H9 (cell line): ENCODE results near the gene PAQR4. TPM values are rescaled to one million over a fixed set of nuclear protein-coding genes. Genes with fewer than 3 reads are reported as not detected.

Experiments
- DNase-seq: peaks from one replicate; pipeline ENCODE4 v3.0.0-alpha.2; 2017
- H2AFZ ChIP-seq: one replicate; pipeline ENCODE4 v1.6.1; 2013; ENCODE audit warnings: mild to moderate bottlenecking, low read length, control low read depth, moderate library complexity
- H2AK5ac ChIP-seq: 2 replicates; pipeline ENCODE4 v1.6.1; 2013; ENCODE audit warnings: low read length, control low read depth, mixed read lengths; ENCODE audit not compliant: insufficient read length
- H2BK120ac ChIP-seq: one replicate; pipeline ENCODE4 v1.6.1; 2013; ENCODE audit warnings: low read depth, mild to moderate bottlenecking, low read length, control low read depth, inconsistent platforms; ENCODE audit not compliant: poor library complexity, severe bottlenecking
- H2BK12ac ChIP-seq: 2 replicates; pipeline ENCODE4 v1.6.1; 2013; ENCODE audit warnings: low read length, control low read depth, mixed read lengths, low read depth; ENCODE audit not compliant: insufficient read length
- H2BK15ac ChIP-seq: 2 replicates; pipeline ENCODE4 v1.6.1; 2013; ENCODE audit warnings: low read depth, low read length, control low read depth
- H2BK20ac ChIP-seq: one replicate; pipeline ENCODE4 v1.6.1; 2013; ENCODE audit warnings: low read depth, mild to moderate bottlenecking, low read length, control low read depth, inconsistent platforms; ENCODE audit not compliant: poor library complexity, severe bottlenecking
- H2BK5ac ChIP-seq: 2 replicates; pipeline ENCODE4 v1.6.1; 2013; ENCODE audit warnings: low read length, control low read depth, mixed read lengths; ENCODE audit not compliant: insufficient read length
- H3K14ac ChIP-seq: 2 replicates; pipeline ENCODE4 v1.6.1; 2013; ENCODE audit warnings: low read length, control low read depth; ENCODE audit not compliant: insufficient read depth
- H3K18ac ChIP-seq: 2 replicates; pipeline ENCODE4 v1.6.1; 2013; ENCODE audit warnings: low read depth, mild to moderate bottlenecking, mixed read lengths, low read length, control low read depth; ENCODE audit not compliant: insufficient read length
- H3K23ac ChIP-seq: 2 replicates; pipeline ENCODE4 v1.6.1; 2013; ENCODE audit warnings: low read length, control low read depth, mixed read lengths, low read depth; ENCODE audit not compliant: insufficient read length
- H3K23me2 ChIP-seq: 2 replicates; pipeline ENCODE4 v1.6.1; 2013; ENCODE audit warnings: low read depth, mild to moderate bottlenecking, mixed read lengths, low read length, control low read depth; ENCODE audit not compliant: insufficient read length, poor library complexity, severe bottlenecking
- H3K27ac ChIP-seq: 2 replicates; pipeline ENCODE4 v1.5.1; 2013; ENCODE audit warnings: low read length, control low read depth, mixed read lengths, low read depth; ENCODE audit not compliant: insufficient read length
- H3K27me3 ChIP-seq: 2 replicates; pipeline ENCODE4 v1.6.1; 2013; ENCODE audit warnings: low read length, control low read depth, inconsistent platforms; ENCODE audit not compliant: insufficient read depth
- H3K4ac ChIP-seq: 2 replicates; pipeline ENCODE4 v1.6.1; 2013; ENCODE audit warnings: low read depth, mild to moderate bottlenecking, control low read depth, inconsistent platforms, low read length, moderate library complexity
- H3K4me1 ChIP-seq: 2 replicates; pipeline ENCODE4 v1.6.1; 2013; ENCODE audit warnings: low read length, control low read depth, inconsistent platforms; ENCODE audit not compliant: insufficient read depth
- H3K4me2 ChIP-seq: 2 replicates; pipeline ENCODE4 v1.6.1; 2013; ENCODE audit warnings: low read length, control low read depth, mixed read lengths; ENCODE audit not compliant: insufficient read length, insufficient read depth
- H3K56ac ChIP-seq: 2 replicates; pipeline ENCODE4 v1.6.1; 2013; ENCODE audit warnings: low read depth, mild to moderate bottlenecking, mixed read lengths, low read length, control low read depth; ENCODE audit not compliant: insufficient read length
- H3K79me1 ChIP-seq: 2 replicates; pipeline ENCODE4 v1.6.1; 2013; ENCODE audit warnings: low read depth, mild to moderate bottlenecking, moderate library complexity, low read length, control low read depth, inconsistent platforms; ENCODE audit not compliant: insufficient read depth, poor library complexity, severe bottlenecking
- H3K79me2 ChIP-seq: 2 replicates; pipeline ENCODE4 v1.6.1; 2013; ENCODE audit warnings: low read length, control low read depth, inconsistent platforms; ENCODE audit not compliant: insufficient read depth
- H3K9ac ChIP-seq: 2 replicates; pipeline ENCODE4 v1.6.1; 2013; ENCODE audit warnings: low read length, control low read depth, mixed read lengths; ENCODE audit not compliant: insufficient read length; ENCODE audit errors: extremely low read depth
- H3K9me3 ChIP-seq: one replicate; pipeline ENCODE4 v1.6.1; 2013; ENCODE audit warnings: low read depth, low read length, inconsistent platforms; ENCODE audit not compliant: control insufficient read depth
- H3T11ph ChIP-seq: one replicate; pipeline ENCODE4 v1.6.1; 2013; ENCODE audit warnings: mild to moderate bottlenecking, low read length, control low read depth, inconsistent platforms
- H4K20me1 ChIP-seq: one replicate; pipeline ENCODE4 v1.6.1; 2013; ENCODE audit not compliant: control insufficient read depth, insufficient read length, insufficient read depth
- H4K5ac ChIP-seq: 2 replicates; pipeline ENCODE4 v1.6.1; 2013; ENCODE audit warnings: low read depth, mild to moderate bottlenecking, mixed read lengths, low read length, control low read depth; ENCODE audit not compliant: insufficient read length
- H4K8ac ChIP-seq: replicated peaks from 2 replicates; pipeline ENCODE4 v1.6.1; 2013; ENCODE audit warnings: low read length, control low read depth, mixed read lengths, low read depth; ENCODE audit not compliant: insufficient read length
- H4K91ac ChIP-seq: 2 replicates; pipeline ENCODE4 v1.6.1; 2013; ENCODE audit warnings: low read depth, mild to moderate bottlenecking, moderate library complexity, mixed read lengths, low read length, control low read depth; ENCODE audit not compliant: insufficient read length
- H3K27ac Mint-ChIP-seq, 3 experiments: 2 replicates in 2 of 3; 3 replicates in 1 of 3; pipeline ENCODE4 v1.8.0; 2020 to 2021; ENCODE audit warnings: mixed read lengths in 3 of 3, mild to moderate bottlenecking in 1 of 3, moderate library complexity in 1 of 3
- H3K27me3 Mint-ChIP-seq: 2 replicates; pipeline ENCODE4 v1.8.0; 2021; ENCODE audit warnings: low read depth, mild to moderate bottlenecking, moderate library complexity, mixed read lengths
- H3K36me3 Mint-ChIP-seq, 3 experiments: 2 replicates in 2 of 3; 3 replicates in 1 of 3; pipeline ENCODE4 v1.8.0; 2020 to 2021; ENCODE audit warnings: low read depth in 3 of 3, mixed read lengths in 3 of 3; ENCODE audit not compliant: insufficient read depth in 1 of 3
- H3K4me1 Mint-ChIP-seq, 2 experiments: 2 replicates each; pipeline ENCODE4 v1.8.0; 2020; ENCODE audit warnings: mixed read lengths in 2 of 2
- H3K4me3 Mint-ChIP-seq, 2 experiments: 2 replicates in 1 of 2; 3 replicates in 1 of 2; pipeline ENCODE4 v1.8.0; 2020 to 2021; ENCODE audit warnings: mild to moderate bottlenecking in 2 of 2, mixed read lengths in 2 of 2, moderate library complexity in 1 of 2
- H3K9me3 Mint-ChIP-seq, 2 experiments: 2 replicates in 1 of 2; 3 replicates in 1 of 2; pipeline ENCODE4 v1.8.0; 2020; ENCODE audit warnings: mild to moderate bottlenecking in 2 of 2, mixed read lengths in 2 of 2, moderate library complexity in 1 of 2
- CTCF ChIP-seq: fragments of 200-600 bp; sonication (generic); conservative IDR thresholded peaks from 3 replicates; pipeline ENCODE4 v1.8.0; 2021; ENCODE audit warnings: antibody characterized with exemption, mild to moderate bottlenecking
- WGBS: extraction: QIAGEN DNeasy Blood & Tissue Kit; methylation state at CpG from one replicate; pipeline ENCODE4 v1.1.7; 2013; ENCODE audit warnings: missing lambda C conversion rate, low lambda C conversion rate, mixed read lengths; ENCODE audit not compliant: insufficient read length; ENCODE audit errors: extremely low coverage; 5-methylcytosine and 5-hydroxymethylcytosine counted together
- total RNA-seq: library from RNA; stranded (reverse); gene quantifications from 2 replicates; pipeline ENCODE4 v1.2.1, GENCODE V29; 2021

PAQR4 gene
- total RNA-seq, 1 experiment from 2014 or later, result 32.1 TPM

GRCh38 chr16:2967211-2967631 lies 1.9 kb upstream of the PAQR4 start:
- no peak overlapping the region for H2BK12ac ChIP-seq
- no peak overlapping the region for H3K23ac ChIP-seq
- H2BK5ac ChIP-seq, result no peak overlapping the region
- H4K20me1 ChIP-seq, result peaks cover 3% of the 10 kb centered on the region
- H4K8ac ChIP-seq, result no peak overlapping the region
- no peaks in the 10 kb centered on the region; the same call in 1 of the 2 replicates for H3K4me1 ChIP-seq
- no CpG with 5 or more reads among the region's 51 CpGs for WGBS
- Mint-ChIP-seq H3K36me3 (peaks cover 3 to 11% (median 10%) of the 10 kb centered on the region in 3 experiments; a peak in 6 of 7 replicates), H3K27ac (no peak overlapping the region), H3K4me3 (no peak overlapping the region), H3K27me3 (peaks cover 25% of the 10 kb centered on the region), H3K9me3 (no peaks in the 10 kb centered on the region), H3K4me1 (peaks cover 21 to 27% of the 10 kb centered on the region in 2 experiments)
- H3K27ac ChIP-seq, result no peak overlapping the region
- no peak overlapping the region for H2AK5ac ChIP-seq
- TF ChIP-seq CTCF, result no peak
- no peak overlapping the region for H3K4me2 ChIP-seq
- no peaks in the 10 kb centered on the region for H3K79me2 ChIP-seq
- no peaks in the 10 kb centered on the region for H3K79me1 ChIP-seq
- no peak overlapping the region for H3K4ac ChIP-seq
- H3K23me2 ChIP-seq, result peaks cover 19% of the 10 kb centered on the region
- H3K14ac ChIP-seq, result no peak overlapping the region
- no peak overlapping the region for H3K9ac ChIP-seq
- H4K91ac ChIP-seq, result no peak overlapping the region
- H3K9me3 ChIP-seq, result no peaks in the 10 kb centered on the region
- H2BK120ac ChIP-seq, result no peak overlapping the region
- no peaks in the 10 kb centered on the region for H3K27me3 ChIP-seq
- no peak overlapping the region for H2BK15ac ChIP-seq
- H2AFZ ChIP-seq, result no peak overlapping the region
- no peak overlapping the region for H3T11ph ChIP-seq
- H3K56ac ChIP-seq, result no peak overlapping the region
- no peak overlapping the region for H4K5ac ChIP-seq
- DNase-seq, result no peak
- no peak overlapping the region for H2BK20ac ChIP-seq
- no peak overlapping the region for H3K18ac ChIP-seq
